A549 treated with RU486 at 1 μM for 4 hours (cell line): Measurements from ENCODE around the gene SPEF2. TPM values are rescaled to one million over a fixed set of nuclear protein-coding genes. Genes with fewer than 3 reads are reported as not detected.

Experiments
- total RNA-seq: library from RNA; stranded (reverse); fragments of 200-300 nt; extraction: Qiagen RNA extraction; gene quantifications from 5 replicates; pipeline ENCODE4 v1.2.3, GENCODE V29; 2022; ENCODE audit warnings: low read depth

The SPEF2 gene
- total RNA-seq: 1.4 to 2.2 TPM (median 2.0 TPM) in 5 replicates

GRCh38 chr5:35617435-35618303 lies at the start of gene SPEF2:
Gene SPEF2, plus strand, starts transcription at chr5:35617863. Its CDS starts 135 bp downstream, at chr5:35617998.

GRCh38 chr5:35856765-35857351 lies 239.2 kb downstream of the SPEF2 start, which contains the start of gene IL7R:
Gene IL7R, plus strand, starts transcription at chr5:35856891. Its CDS starts 87 bp downstream, at chr5:35856978.

Other genes with a start within 250 kb of the SPEF2 start
- 0.46 to 0.91 TPM (median 0.62 TPM) in 5 replicates for gene IL7R, start 239.0 kb downstream of the SPEF2 start, total RNA-seq